K562 (cell line): ENCODE results near the gene ZNF112. TPM values are rescaled to one million over a fixed set of nuclear protein-coding genes. Genes with fewer than 3 reads are reported as not detected.

Experiments used
- ATF3 ChIP-seq, 2 experiments: fragments of 450-650 bp in 1 of 2; sonication (generic) in 1 of 2; formaldehyde crosslinking in 1 of 2; IDR thresholded peaks in 1 of 2; conservative IDR thresholded peaks in 1 of 2; 2 replicates each; pipeline versions ENCODE4 v1.6.1 to v1.8.1; 2016 to 2023; ENCODE audit warnings: mild to moderate bottlenecking in 2 of 2, moderate library complexity in 2 of 2, inconsistent platforms in 1 of 2, missing genetic modification reagents in 1 of 2
- CCAR2 ChIP-seq: fragments of 200-400 bp; formaldehyde crosslinking; IDR thresholded peaks from 2 replicates; pipeline ENCODE4 v1.6.1; 2017; ENCODE audit warnings: mild to moderate bottlenecking, low read depth, low read length
- FOS ChIP-seq: IDR thresholded peaks from 3 replicates; pipeline ENCODE4 v1.6.1; 2011; ENCODE audit not compliant: insufficient read length; ENCODE audit errors: extremely low read depth
- GABPA ChIP-seq: fragments of 200-800 bp; sonication (Bioruptor generic); conservative IDR thresholded peaks from 2 replicates; pipeline ENCODE4 v1.6.1; 2016; ENCODE audit warnings: low read depth, missing genetic modification characterization, missing compliant biosample characterization
- PATZ1 ChIP-seq: fragments of 250-450 bp; sonication (Bioruptor Pico); IDR thresholded peaks from 2 replicates; pipeline ENCODE4 v1.5.0; 2020; ENCODE audit warnings: mild to moderate bottlenecking, borderline replicate concordance
- POLR3A ChIP-seq: IDR thresholded peaks from 2 replicates; pipeline ENCODE4 v1.6.1; 2011; ENCODE audit warnings: borderline replicate concordance, mild to moderate bottlenecking, moderate library complexity; ENCODE audit not compliant: insufficient read length, insufficient read depth; ENCODE audit errors: extremely low read depth
- PRDM10 ChIP-seq: fragments of 450-650 bp; IDR thresholded peaks from 2 replicates; pipeline ENCODE4 v1.6.1; 2018; ENCODE audit not compliant: partially characterized antibody
- RBM15 ChIP-seq: fragments of 200-400 bp; formaldehyde crosslinking; IDR thresholded peaks from 2 replicates; pipeline ENCODE4 v1.6.1; 2018; ENCODE audit warnings: mild to moderate bottlenecking, low read length, moderate library complexity; ENCODE audit not compliant: insufficient read depth
- RCOR1 ChIP-seq, 2 experiments: IDR thresholded peaks; 2 replicates each; pipeline ENCODE4 v1.6.1; 2012; ENCODE audit warnings: low read depth in 2 of 2, low read length in 2 of 2, borderline replicate concordance in 1 of 2, improper control_type of control experiment in 1 of 2
- SAFB2 ChIP-seq: fragments of 200-400 bp; formaldehyde crosslinking; IDR thresholded peaks from 2 replicates; pipeline ENCODE4 v1.6.1; 2018; ENCODE audit warnings: borderline replicate concordance, low read length, low read depth, moderate library complexity; ENCODE audit not compliant: severe bottlenecking
- ZNF212 ChIP-seq: fragments of 450-650 bp; formaldehyde crosslinking; IDR thresholded peaks from 2 replicates; pipeline ENCODE4 v1.4.0; 2020; ENCODE audit warnings: mild to moderate bottlenecking
- ZNF584 ChIP-seq: fragments of 200-800 bp; sonication (Bioruptor generic); IDR thresholded peaks from 2 replicates; pipeline ENCODE4 v1.6.1; 2016; ENCODE audit warnings: low read depth, mild to moderate bottlenecking, missing genetic modification characterization, missing compliant biosample characterization
- polyA plus RNA-seq, 8 experiments: library from polyadenylated mRNA; depleted of rRNA in 4 of 8; stranded (reverse) in 5 of 8; unstranded in 3 of 8; fragments of >200 nt; fragmentation: Nextera tagmentation in 2 of 8; fragmentation: Illumina TruSeq in 1 of 8; extraction: Ambion mirVana in 2 of 8; extraction: Trizol in 1 of 8; gene quantifications; 2 replicates each; pipeline versions ENCODE4 v1.2.1 to v1.2.3, GENCODE V29; 2011 to 2014; ENCODE audit warnings: inconsistent platforms in 1 of 8, missing spikeins in 1 of 8
- total RNA-seq, 7 experiments: library from RNA; depleted of rRNA in 6 of 7; stranded (reverse); fragments of >200 nt in 6 of 7; fragmentation: Illumina TruSeq in 2 of 7; extraction: Trizol in 2 of 7; gene quantifications; 2 replicates each; pipeline versions ENCODE4 v1.2.1 to v1.2.3, GENCODE V29; 2011 to 2021; ENCODE audit warnings: low replicate concordance in 1 of 7

The ZNF112 gene
- total and polyA plus RNA-seq, 9 of the 15 experiments (the other 6 are each of a cell fraction or from before 2014, with no cell fraction given), result 0.21 to 1.3 (median 0.61) TPM

GRCh38 chr19:44304659-44305193, 51.8 kb downstream of the ZNF112 start, which contains the start of gene ZNF235 (continued):
- TF ChIP-seq GABPA (tag), result peak; percentile 97
- TF ChIP-seq SAFB2, result no peak
- TF ChIP-seq ZNF212 (CRISPR knock-in tag), result no peak
- peak; percentile 59 for TF ChIP-seq PRDM10
- no peak for TF ChIP-seq PATZ1 (CRISPR knock-in tag)
- 0 out of 4 replicates have a peak, but pooled peaks of 1 of the 2 experiments have one; percentile 15 for TF ChIP-seq RCOR1 (IDR thresholded peaks at IDR 0.05; ENCODE audit: borderline replicate concordance in 1 of 2, low read depth in 2 of 2, low read length in 2 of 2)
- no peak for TF ChIP-seq FOS
- no peak for TF ChIP-seq POLR3A
- TF ChIP-seq CCAR2, result no peak
- TF ChIP-seq ZNF584 (CRISPR knock-in tag), result peak; percentile 38; the same call in 1 of the 2 replicates
- TF ChIP-seq ATF3 (IDR thresholded peaks at IDR 0.05), result peak; percentile 84
- TF ChIP-seq ATF3 (CRISPR knock-in tag; conservative IDR thresholded peaks at IDR 0.05), result peak; percentile 80; the same call in 1 of the 2 replicates
- no peak for TF ChIP-seq RBM15
